Ishikawa (cell line): ENCODE measurements around the gene FKBP7.

Experiments
- CEBPB ChIP-seq: IDR thresholded peaks from 2 replicates; pipeline ENCODE4 v1.6.1; 2012
- CREB1 ChIP-seq: IDR thresholded peaks from 2 replicates; pipeline ENCODE4 v1.6.1; 2012; ENCODE audit warnings: low read depth
- EGR1 ChIP-seq: IDR thresholded peaks from 2 replicates; pipeline ENCODE4 v1.6.1; 2012
- EP300 ChIP-seq: IDR thresholded peaks from 2 replicates; pipeline ENCODE4 v1.6.1; 2012; ENCODE audit warnings: borderline replicate concordance
- FOXM1 ChIP-seq: IDR thresholded peaks from 2 replicates; pipeline ENCODE4 v1.6.1; 2012; ENCODE audit warnings: low read depth, borderline replicate concordance
- MAX ChIP-seq: IDR thresholded peaks from 2 replicates; pipeline ENCODE4 v1.6.1; 2012
- NFIC ChIP-seq: IDR thresholded peaks from 2 replicates; pipeline ENCODE4 v1.6.1; 2012
- RAD21 ChIP-seq: IDR thresholded peaks from 2 replicates; pipeline ENCODE4 v1.6.1; 2012; ENCODE audit warnings: low read depth
- REST ChIP-seq: IDR thresholded peaks from 2 replicates; pipeline ENCODE4 v1.6.1; 2012; ENCODE audit warnings: low read depth, mild to moderate bottlenecking
- TAF1 ChIP-seq: IDR thresholded peaks from 2 replicates; pipeline ENCODE4 v1.6.1; 2012; ENCODE audit warnings: low read depth, mild to moderate bottlenecking
- TCF12 ChIP-seq: IDR thresholded peaks from 2 replicates; pipeline ENCODE4 v1.6.1; 2012; ENCODE audit warnings: low read depth
- TEAD4 ChIP-seq: IDR thresholded peaks from 2 replicates; pipeline ENCODE4 v1.6.1; 2012
- USF1 ChIP-seq: IDR thresholded peaks from 2 replicates; pipeline ENCODE4 v1.6.1; 2012
- YY1 ChIP-seq: IDR thresholded peaks from 2 replicates; pipeline ENCODE4 v1.6.1; 2012; ENCODE audit warnings: low read depth
- ZBTB7A ChIP-seq: IDR thresholded peaks from 2 replicates; pipeline ENCODE4 v1.6.1; 2012; ENCODE audit warnings: low read depth

FKBP7 gene

GRCh38 chr2:178506101-178506500, 27.7 kb upstream of the FKBP7 start:
- TF ChIP-seq EGR1 (no peak), MAX (no peak), FOXM1 (no peak), TCF12 (no peak), CEBPB (no peak), RAD21 (no peak), REST (no peak), USF1 (no peak), NFIC (no peak), EP300 (no peak), ZBTB7A (no peak)

GRCh38 chr2:178502751-178503150, 24.4 kb upstream of the FKBP7 start:
- TF ChIP-seq NFIC (no peak), TAF1 (no peak), RAD21 (no peak), ZBTB7A (no peak), YY1 (no peak), REST (no peak), EP300 (no peak), CEBPB (no peak), TEAD4 (no peak), USF1 (no peak), EGR1 (no peak), CREB1 (no peak), FOXM1 (no peak), TCF12 (no peak), MAX (no peak)

- no peak for TF ChIP-seq RAD21
- TF ChIP-seq CREB1 = no peak
- TF ChIP-seq MAX = no peak
- no peak for TF ChIP-seq EGR1
- TF ChIP-seq USF1 = no peak
- TF ChIP-seq TEAD4 = no peak
- TF ChIP-seq YY1 = no peak
- no peak for TF ChIP-seq ZBTB7A
- TF ChIP-seq REST = no peak
- TF ChIP-seq EP300 = no peak
- TF ChIP-seq FOXM1 = no peak
- TF ChIP-seq NFIC = no peak
- TF ChIP-seq TCF12 = no peak
- no peak for TF ChIP-seq TAF1
- TF ChIP-seq CEBPB = no peak
These were observed 21.2 kb upstream of the FKBP7 start for GRCh38 chr2:178499640-178500039.

- no peak for TF ChIP-seq RAD21
These were observed 19.7 kb upstream of the FKBP7 start for GRCh38 chr2:178498137-178498536.
